OCI-LY3 (cell line): ENCODE measurements around the gene KLHL30.

Experiments
- H2AFZ ChIP-seq: fragments of 200-600, 300-600 bp; shearing (Covaris generic); 2 replicates; pipeline ENCODE4 v1.6.0; 2014; ENCODE audit warnings: antibody characterized with exemption, low read depth, low read length
- H3K27ac ChIP-seq: fragments of 200-600, 300-600 bp; sonication (generic); 2 replicates; pipeline ENCODE4 v1.5.1; 2014; ENCODE audit warnings: mild to moderate bottlenecking, low read length, moderate library complexity, mixed read lengths
- H3K27me3 ChIP-seq: fragments of 200-600, 300-600 bp; sonication (generic); 2 replicates; pipeline ENCODE4 v1.6.1; 2014; ENCODE audit warnings: low read depth, low read length, mixed read lengths
- H3K36me3 ChIP-seq: fragments of 200-600, 300-600 bp; sonication (generic); replicated peaks from 2 replicates; pipeline ENCODE3; 2014; ENCODE audit warnings: low read depth, low read length, mixed read lengths
- H3K4me1 ChIP-seq: fragments of 300-600, 200-600 bp; sonication (generic); 2 replicates; pipeline ENCODE4 v1.6.1; 2014; ENCODE audit warnings: low read length, mixed read lengths
- H3K4me2 ChIP-seq: fragments of 200-600, 300-600 bp; sonication (generic); 2 replicates; pipeline ENCODE4 v1.6.1; 2014; ENCODE audit warnings: low read length, mixed read lengths
- H3K4me3 ChIP-seq: fragments of 300-600, 200-600 bp; sonication (generic); 2 replicates; pipeline ENCODE4 v1.5.1; 2014; ENCODE audit warnings: antibody characterized with exemption, mild to moderate bottlenecking, low read length, moderate library complexity
- H3K79me2 ChIP-seq: fragments of 300-600, 200-600 bp; shearing (Covaris generic); 2 replicates; pipeline ENCODE4 v1.6.1; 2014; ENCODE audit warnings: mild to moderate bottlenecking, low read length, mixed read lengths
- H3K9ac ChIP-seq: fragments of 300-600, 200-600 bp; shearing (Covaris generic); 2 replicates; pipeline ENCODE4 v1.6.0; 2014; ENCODE audit warnings: mild to moderate bottlenecking, low read length, moderate library complexity
- H3K9me3 ChIP-seq: fragments of 200-600, 300-600 bp; shearing (Covaris generic); 2 replicates; pipeline ENCODE4 v1.6.1; 2014; ENCODE audit warnings: low read length, mixed read lengths; ENCODE audit not compliant: insufficient read depth
- H4K20me1 ChIP-seq: fragments of 200-600, 300-600 bp; sonication (generic); 2 replicates; pipeline ENCODE4 v1.6.1; 2016; ENCODE audit warnings: low read length, mixed read lengths; ENCODE audit not compliant: insufficient read depth
- CTCF ChIP-seq: fragments of 200-600, 300-600 bp; sonication (generic); IDR thresholded peaks from 2 replicates; pipeline ENCODE4 v1.5.1; 2014; ENCODE audit warnings: antibody characterized with exemption, low read length, low read depth
- EZH2phosphoT487 ChIP-seq: fragments of 200-600 bp; shearing (Covaris generic); IDR thresholded peaks from 2 replicates; pipeline ENCODE4 v1.6.1; 2018; ENCODE audit warnings: antibody characterized with exemption, mixed run types, low read depth

Gene KLHL30

GRCh38 chr2:238162251-238162845 lies 23.9 kb downstream of the KLHL30 start:
- no peaks in the 10 kb centered on the region for H4K20me1 ChIP-seq
- no peaks in the 10 kb centered on the region for H3K36me3 ChIP-seq
- H3K9me3 ChIP-seq = no peaks in the 10 kb centered on the region
- no peak overlapping the region for H3K27ac ChIP-seq
- no peak overlapping the region for H3K9ac ChIP-seq
- peaks cover 16% of the 10 kb centered on the region for H3K4me1 ChIP-seq
- no peak for TF ChIP-seq CTCF
- TF ChIP-seq EZH2phosphoT487 = no peak
- H2AFZ ChIP-seq = no peak overlapping the region
- H3K4me3 ChIP-seq = no peak overlapping the region
- no peaks in the 10 kb centered on the region for H3K27me3 ChIP-seq
- H3K4me2 ChIP-seq = no peak overlapping the region
- no peaks in the 10 kb centered on the region for H3K79me2 ChIP-seq

DNA sequence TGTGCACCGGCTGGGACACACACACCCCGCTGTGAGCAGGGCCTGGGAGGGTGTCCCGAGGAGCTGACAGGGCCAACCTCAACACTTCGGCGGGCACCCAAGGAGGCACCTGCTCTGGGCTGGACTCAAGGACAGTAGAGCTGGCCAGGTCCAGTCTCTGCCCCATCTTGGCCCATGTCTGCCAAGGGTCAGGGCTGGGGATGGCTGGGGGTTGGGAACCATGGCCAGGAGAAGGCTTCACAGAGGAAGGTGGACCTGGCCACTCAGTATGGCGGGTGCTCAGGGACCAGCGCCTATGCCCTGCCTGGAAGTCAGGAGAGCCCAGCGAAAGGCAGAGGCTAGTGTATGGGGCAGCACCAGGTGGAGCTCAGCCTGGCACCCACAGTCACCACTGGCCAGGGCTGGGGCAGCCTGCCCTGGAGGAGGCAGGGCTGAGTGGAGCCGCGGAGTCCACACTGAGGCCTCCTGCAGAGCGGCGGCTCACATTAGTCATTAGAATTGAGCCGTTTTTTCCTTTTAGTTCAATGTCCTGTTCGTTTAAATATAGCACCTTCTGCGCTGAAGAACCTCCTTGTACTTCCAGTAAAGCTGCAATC lies 24.5 kb downstream of the KLHL30 start:
- no peaks in the 10 kb centered on the region for H3K9me3 ChIP-seq
- H4K20me1 ChIP-seq = no peaks in the 10 kb centered on the region
- H3K4me3 ChIP-seq = no peak overlapping the region
- H3K27ac ChIP-seq = no peak overlapping the region
- H3K9ac ChIP-seq = no peak overlapping the region
- H3K79me2 ChIP-seq = no peaks in the 10 kb centered on the region
- TF ChIP-seq EZH2phosphoT487 = no peak
- TF ChIP-seq CTCF = no peak
- H3K4me1 ChIP-seq = peaks cover 16% of the 10 kb centered on the region
- no peak overlapping the region for H3K4me2 ChIP-seq
- H3K36me3 ChIP-seq = no peaks in the 10 kb centered on the region
- no peak overlapping the region for H2AFZ ChIP-seq
- no peaks in the 10 kb centered on the region for H3K27me3 ChIP-seq

GRCh38 chr2:238163481-238164198 lies 25.2 kb downstream of the KLHL30 start:
- Histone ChIP-seq H3K27ac (no peak overlapping the region), H3K79me2 (no peaks in the 10 kb centered on the region), H3K27me3 (no peaks in the 10 kb centered on the region), H3K4me3 (no peak overlapping the region), H3K4me1 (peaks cover 16% of the 10 kb centered on the region), H3K36me3 (no peaks in the 10 kb centered on the region), H2AFZ (no peak overlapping the region), H3K9me3 (no peaks in the 10 kb centered on the region), H3K4me2 (no peak overlapping the region), H3K9ac (no peak overlapping the region), H4K20me1 (no peaks in the 10 kb centered on the region)
- TF ChIP-seq EZH2phosphoT487 = no peak
- no peak for TF ChIP-seq CTCF

DNA sequence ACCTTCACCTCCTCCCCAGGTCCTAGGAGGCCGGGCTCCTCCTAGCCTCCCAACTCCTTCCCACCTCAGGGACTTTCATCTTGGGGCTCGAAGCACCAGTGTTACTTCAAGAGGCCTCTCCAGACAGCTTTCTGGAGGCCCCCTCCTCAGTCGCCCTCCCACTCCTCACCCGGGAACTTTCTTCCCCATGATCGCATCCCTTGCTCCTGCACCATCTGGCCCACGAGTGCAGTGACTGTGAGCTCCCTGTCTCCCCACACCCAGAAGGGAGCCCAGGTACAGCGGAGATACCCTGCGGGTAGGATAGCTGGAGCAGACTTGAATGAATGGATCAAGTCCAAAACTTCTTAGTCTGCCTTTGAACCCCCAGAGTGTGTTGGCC lies 26.4 kb downstream of the KLHL30 start:
- H3K9ac ChIP-seq = no peak overlapping the region
- TF ChIP-seq CTCF = no peak
- no peak for TF ChIP-seq EZH2phosphoT487
- H3K4me3 ChIP-seq = no peak overlapping the region
- no peaks in the 10 kb centered on the region for H3K9me3 ChIP-seq
- no peaks in the 10 kb centered on the region for H3K79me2 ChIP-seq
- peaks cover 15% of the 10 kb centered on the region for H3K4me1 ChIP-seq
- peaks cover 4% of the 10 kb centered on the region for H3K36me3 ChIP-seq
- H2AFZ ChIP-seq = no peak overlapping the region
- H3K27ac ChIP-seq = no peak overlapping the region
- no peak overlapping the region for H3K4me2 ChIP-seq
- no peaks in the 10 kb centered on the region for H4K20me1 ChIP-seq
- no peaks in the 10 kb centered on the region for H3K27me3 ChIP-seq
